GM21423 (cell line): ENCODE results near the gene GAREM1.

ENCODE experiments used
- ATAC-seq: cut with Tn5 transposase; IDR thresholded peaks from one replicate; pipeline ENCODE4 v1.9.1; 2021; ENCODE audit warnings: mild to moderate bottlenecking, moderate library complexity; ENCODE audit not compliant: unreplicated experiment

The GAREM1 gene

GRCh38 chr18:32425466-32425865, 45.2 kb downstream of the GAREM1 start:
- no peak for ATAC-seq

- no peak for ATAC-seq
Observed at GRCh38 chr18:32424696-32425095, 46.0 kb downstream of the GAREM1 start.

DNA sequence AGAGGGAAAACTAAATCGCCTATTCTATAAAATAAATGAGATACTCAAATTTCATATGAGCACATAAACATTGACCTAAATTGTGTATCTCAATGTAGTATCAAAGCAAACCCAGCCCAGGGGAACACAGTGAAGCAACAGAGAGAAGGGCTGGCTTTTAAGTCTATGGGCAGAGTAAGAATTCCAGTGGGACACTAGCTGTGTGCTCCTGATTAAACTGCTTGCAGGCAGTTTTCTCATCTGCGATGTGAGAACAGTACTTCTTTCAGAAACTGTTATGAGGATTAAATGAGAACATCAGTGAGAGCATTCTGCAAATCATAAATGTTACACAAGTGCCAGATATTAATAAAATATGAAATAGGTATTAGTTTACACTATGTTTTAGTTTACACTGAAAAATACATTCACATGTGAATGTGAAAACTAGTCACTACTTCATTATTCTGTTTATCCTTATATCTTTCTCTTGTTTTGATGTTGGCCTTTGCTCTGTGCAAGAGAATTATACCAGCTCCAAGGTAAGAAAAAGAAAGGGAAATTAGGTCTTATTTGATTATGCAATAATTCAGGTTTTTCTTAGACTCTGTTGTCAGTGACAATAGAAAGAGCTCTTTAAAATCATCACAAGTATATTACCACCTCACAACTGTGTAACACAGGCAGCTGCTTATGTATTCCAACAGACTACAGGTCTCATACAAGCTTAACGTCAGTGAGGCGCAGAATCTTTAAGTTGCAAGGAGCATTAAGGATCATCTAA, 47.5 kb downstream of the GAREM1 start:
- no peak for ATAC-seq

GRCh38 chr18:32422201-32422600, 48.5 kb downstream of the GAREM1 start:
- no peak for ATAC-seq

DNA sequence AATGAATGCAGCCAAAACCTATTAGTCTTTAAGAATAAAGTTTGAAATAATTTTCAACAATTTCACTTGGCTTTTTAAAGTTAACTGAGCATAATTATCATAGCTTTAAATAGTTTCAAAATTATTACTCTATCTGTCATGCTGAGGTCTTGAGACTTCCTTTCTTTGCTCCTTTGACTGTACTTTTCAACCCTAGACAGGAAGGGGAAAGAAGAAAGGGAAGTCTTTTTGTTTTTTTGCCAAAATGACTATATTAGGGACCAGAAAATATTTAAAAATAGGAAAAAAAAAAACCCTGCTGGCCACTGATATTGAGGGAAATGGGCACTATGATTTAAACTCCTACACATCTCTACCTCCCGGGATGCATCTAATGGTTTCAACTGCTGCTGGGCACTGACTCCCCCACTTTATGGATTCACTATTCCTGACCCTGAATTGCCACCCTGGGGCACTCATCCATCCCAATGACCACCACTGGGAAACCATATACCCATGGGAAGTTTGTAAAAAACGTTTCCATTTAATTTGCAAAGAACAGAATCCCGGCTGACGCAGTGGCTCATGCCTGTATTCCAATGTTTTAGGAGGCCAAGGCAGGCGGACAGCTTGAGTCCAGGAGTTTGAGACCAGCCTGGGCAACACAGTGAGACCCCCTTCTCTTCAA, 50.5 kb downstream of the GAREM1 start:
- ATAC-seq: no peak

DNA sequence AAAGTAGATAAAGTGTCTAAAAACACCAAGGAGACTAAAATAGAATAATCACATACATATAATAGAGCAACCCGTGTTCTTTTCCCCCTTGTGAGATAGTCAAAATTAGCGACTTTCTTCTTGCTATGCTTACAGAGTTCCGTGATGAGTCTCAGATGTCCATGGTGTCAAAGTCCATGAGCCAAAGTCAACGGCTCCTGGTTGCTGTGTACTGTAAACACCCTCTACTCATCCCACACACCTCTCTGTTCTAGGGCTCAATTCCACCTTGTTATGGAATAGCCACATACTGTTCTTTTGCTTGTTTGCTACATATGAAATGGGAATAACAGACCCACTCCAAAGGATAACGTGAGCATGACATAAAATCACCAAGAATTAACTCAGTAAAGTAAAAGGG, 52.5 kb downstream of the GAREM1 start:
- no peak for ATAC-seq

- ATAC-seq: no peak
Observed at GRCh38 chr18:32405588-32405987, 65.1 kb downstream of the GAREM1 start.

- no peak for ATAC-seq
Observed at GRCh38 chr18:32401621-32402020, 69.1 kb downstream of the GAREM1 start.

GRCh38 chr18:32393407-32393806, 77.3 kb downstream of the GAREM1 start:
- no peak for ATAC-seq

DNA sequence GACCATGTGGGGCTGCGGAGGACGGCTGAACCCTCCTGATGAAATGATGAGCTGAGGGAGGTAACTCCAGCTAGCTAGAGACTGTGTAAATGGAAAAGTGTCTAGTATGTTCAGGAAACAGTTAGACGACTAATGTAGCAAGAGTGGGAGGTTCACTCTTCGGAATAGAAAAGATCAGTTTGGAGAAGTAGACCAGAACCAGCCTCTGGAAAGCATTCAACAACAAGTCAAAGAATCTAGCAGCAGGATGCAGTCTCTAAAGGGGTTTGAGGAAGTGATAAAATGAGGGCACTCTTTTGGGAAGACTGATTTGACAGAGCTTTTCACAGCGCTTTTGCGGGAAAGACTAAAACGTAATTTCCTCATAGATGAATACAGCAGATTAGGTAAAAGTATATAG, 79.6 kb downstream of the GAREM1 start:
- no peak for ATAC-seq

DNA sequence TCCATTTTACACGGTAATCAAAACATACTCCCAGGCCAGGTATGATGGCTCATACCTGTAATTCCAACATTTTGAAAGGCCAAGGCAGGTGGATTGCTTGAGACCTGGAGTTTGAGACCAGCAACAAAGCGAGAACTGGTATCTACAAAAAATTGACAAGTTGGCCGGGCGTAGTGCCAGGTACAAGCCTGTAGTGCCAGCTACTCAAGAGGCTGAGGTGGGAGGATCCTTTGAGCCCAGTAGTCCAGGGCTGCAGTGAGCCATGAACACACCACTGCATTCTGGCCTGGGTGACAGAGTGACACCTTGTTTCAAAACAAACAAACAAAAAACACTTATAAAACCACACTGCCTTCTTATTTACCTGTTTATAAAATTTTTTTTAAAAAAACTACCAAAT, 80.8 kb downstream of the GAREM1 start:
- ATAC-seq: no peak

- ATAC-seq: no peak
Observed at GRCh38 chr18:32389191-32389590, 81.5 kb downstream of the GAREM1 start.

DNA sequence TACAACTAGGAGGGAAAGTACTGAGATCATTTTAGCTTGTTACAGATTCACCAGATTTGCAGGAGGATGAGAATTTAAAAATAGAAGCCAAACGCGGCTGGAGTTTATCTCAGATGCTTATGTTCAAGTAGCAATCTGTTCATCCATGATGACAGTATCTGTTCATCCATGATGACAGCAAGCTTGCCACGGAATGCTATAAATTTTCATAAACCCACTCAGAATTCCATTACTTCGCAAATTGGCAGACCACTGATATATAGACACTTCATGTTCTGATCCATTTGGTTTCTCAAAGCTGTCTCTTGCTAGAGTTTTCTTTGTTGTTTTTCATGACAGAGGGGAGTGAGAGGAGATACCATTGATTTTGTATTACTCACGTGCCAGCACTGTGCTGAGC, 84.2 kb downstream of the GAREM1 start:
- ATAC-seq: no peak

DNA sequence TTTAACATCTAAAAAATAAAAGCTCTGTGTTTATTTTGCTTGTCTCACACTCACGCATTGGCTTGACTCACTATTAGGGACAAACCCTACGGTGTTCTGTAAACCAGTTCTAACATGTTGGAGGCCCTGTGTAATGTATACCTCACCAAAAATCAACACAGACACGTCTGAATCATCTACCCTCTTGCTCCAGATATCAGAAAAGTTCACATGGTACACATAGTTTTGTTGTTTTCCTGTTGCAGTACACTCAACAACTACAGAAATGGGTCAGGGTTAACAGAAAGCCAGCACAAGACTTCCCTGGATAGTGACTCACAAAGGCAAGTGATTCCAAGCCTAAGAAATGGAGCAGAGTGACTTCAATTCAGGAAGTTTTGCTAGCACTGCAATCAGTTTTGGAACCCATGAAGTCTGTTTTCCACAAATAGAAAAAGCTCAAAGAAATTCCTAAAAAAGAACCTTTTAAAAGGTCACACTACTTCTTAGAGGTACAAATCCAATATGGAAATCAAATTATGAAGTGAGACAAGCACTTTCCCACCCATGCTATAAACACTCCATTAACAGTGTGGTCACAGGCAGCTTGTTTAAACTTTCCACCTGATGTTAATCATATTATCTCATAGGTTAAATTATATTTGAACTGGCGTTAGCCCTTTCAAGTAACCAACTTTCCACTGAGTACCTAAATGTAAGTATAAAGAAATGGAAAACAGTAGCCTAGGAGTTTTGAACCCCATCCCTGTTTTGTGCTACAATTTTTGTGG, 87.4 kb downstream of the GAREM1 start:
- ATAC-seq: no peak

GRCh38 chr18:32381761-32382160, 88.9 kb downstream of the GAREM1 start:
- no peak for ATAC-seq

GRCh38 chr18:32380559-32380958, 90.1 kb downstream of the GAREM1 start:
- no peak for ATAC-seq

- ATAC-seq: no peak
Observed at GRCh38 chr18:32379891-32380290, 90.8 kb downstream of the GAREM1 start.

- ATAC-seq: no peak
Observed at GRCh38 chr18:32378705-32379104, 92.0 kb downstream of the GAREM1 start.

GRCh38 chr18:32373995-32374394, 96.7 kb downstream of the GAREM1 start:
- ATAC-seq: no peak

DNA sequence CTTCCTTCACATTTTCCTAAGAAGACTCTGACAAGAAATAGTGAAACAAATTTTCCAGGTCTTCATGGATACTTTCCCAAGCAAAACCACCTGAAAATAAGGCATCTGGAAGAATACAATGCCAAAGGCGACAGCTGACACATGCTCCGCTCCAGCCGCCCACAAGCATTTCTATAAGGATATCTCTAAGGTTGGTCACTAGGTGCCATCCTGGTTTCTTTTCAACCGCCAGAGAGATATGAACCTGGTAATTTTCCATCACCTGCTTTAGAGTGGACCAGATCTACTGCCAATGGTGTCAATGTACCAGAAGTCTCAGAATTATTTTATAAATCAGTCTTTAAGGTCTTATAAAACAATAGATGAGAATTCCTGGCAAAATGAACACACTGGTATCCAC, 97.2 kb downstream of the GAREM1 start:
- ATAC-seq: no peak

DNA sequence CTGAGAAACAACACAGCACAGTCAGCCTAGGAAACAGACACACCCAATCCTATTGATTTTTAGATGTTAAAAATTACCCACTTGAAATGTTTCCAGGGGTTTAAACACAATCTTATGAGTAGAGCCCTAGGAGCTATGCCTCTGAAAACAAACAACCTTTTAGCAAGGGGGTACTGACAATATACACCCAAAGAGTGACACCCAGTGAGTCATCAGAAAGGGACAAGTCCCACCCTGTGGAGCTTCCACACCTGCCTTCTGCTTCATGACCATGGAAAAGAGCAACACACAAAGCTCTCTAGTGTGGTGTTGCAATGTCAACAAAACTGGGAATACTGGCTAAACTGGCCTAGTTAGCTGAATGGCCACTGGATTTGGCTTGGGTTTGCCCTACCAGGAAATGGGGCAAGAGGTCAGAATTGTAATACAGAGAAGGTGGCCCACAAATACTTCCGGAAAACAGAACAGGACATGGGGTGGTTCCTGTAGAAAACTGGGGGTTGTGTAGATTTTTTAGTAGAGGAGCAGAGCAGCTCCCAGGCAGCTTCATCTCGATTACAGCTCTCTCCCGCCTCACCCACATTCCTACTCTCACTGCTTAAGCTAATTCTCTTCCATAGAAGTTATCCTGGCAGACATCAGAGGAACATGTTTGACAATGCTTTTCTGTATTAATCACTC, 98.2 kb downstream of the GAREM1 start:
- ATAC-seq: no peak
